K562 (cell line): ENCODE measurements around the gene MAP2K4. TPM values are rescaled to one million over a fixed set of nuclear protein-coding genes. Genes with fewer than 3 reads are reported as not detected.

Source experiments
- ARID1B ChIP-seq: fragments of 450-650 bp; IDR thresholded peaks from 2 replicates; pipeline ENCODE4 v1.6.1; 2016; ENCODE audit warnings: antibody characterized with exemption, mild to moderate bottlenecking, inconsistent platforms
- ARID3B ChIP-seq: fragments of 250-450 bp; sonication (Bioruptor Pico); IDR thresholded peaks from 2 replicates; pipeline ENCODE4 v1.4.0; 2020; ENCODE audit warnings: borderline replicate concordance
- CC2D1A ChIP-seq: fragments of 450-650 bp; IDR thresholded peaks from 2 replicates; pipeline ENCODE4 v1.6.1; 2017; ENCODE audit warnings: mild to moderate bottlenecking
- FOS ChIP-seq: IDR thresholded peaks from 3 replicates; pipeline ENCODE4 v1.6.1; 2011; ENCODE audit not compliant: insufficient read length; ENCODE audit errors: extremely low read depth
- KLF1 ChIP-seq: fragments of 450-650 bp; IDR thresholded peaks from 2 replicates; pipeline ENCODE4 v1.6.1; 2016; ENCODE audit warnings: missing genetic modification characterization, missing compliant biosample characterization
- MXD1 ChIP-seq: fragments of 250-450 bp; sonication (Bioruptor Pico); IDR thresholded peaks from 2 replicates; pipeline ENCODE4 v1.8.0; 2021; ENCODE audit warnings: borderline replicate concordance, mild to moderate bottlenecking, moderate library complexity; ENCODE audit not compliant: poor library complexity, severe bottlenecking
- NR1H2 ChIP-seq: sonication (generic); formaldehyde crosslinking; IDR thresholded peaks from 2 replicates; pipeline ENCODE4 v1.4.0; 2020; ENCODE audit warnings: mild to moderate bottlenecking, missing genetic modification reagents
- TFAM ChIP-seq: fragments of 250-450 bp; sonication (Bioruptor Pico); conservative IDR thresholded peaks from 2 replicates; pipeline ENCODE4 v1.5.0; 2021; ENCODE audit warnings: mild to moderate bottlenecking, moderate library complexity
- ZNF398 ChIP-seq: fragments of 250-450 bp; sonication (Bioruptor Pico); IDR thresholded peaks from 2 replicates; pipeline ENCODE4 v1.8.0; 2021; ENCODE audit warnings: moderate library complexity, mild to moderate bottlenecking, inconsistent platforms
- polyA plus RNA-seq, 8 experiments: library from polyadenylated mRNA; depleted of rRNA in 4 of 8; stranded (reverse) in 5 of 8; unstranded in 3 of 8; fragments of >200 nt; fragmentation: Nextera tagmentation in 2 of 8; fragmentation: Illumina TruSeq in 1 of 8; extraction: Ambion mirVana in 2 of 8; extraction: Trizol in 1 of 8; gene quantifications; 2 replicates each; pipeline versions ENCODE4 v1.2.1 to v1.2.3, GENCODE V29; 2011 to 2014; ENCODE audit warnings: inconsistent platforms in 1 of 8, missing spikeins in 1 of 8
- total RNA-seq, 7 experiments: library from RNA; depleted of rRNA in 6 of 7; stranded (reverse); fragments of >200 nt in 6 of 7; fragmentation: Illumina TruSeq in 2 of 7; extraction: Trizol in 2 of 7; gene quantifications; 2 replicates each; pipeline versions ENCODE4 v1.2.1 to v1.2.3, GENCODE V29; 2011 to 2021; ENCODE audit warnings: low replicate concordance in 1 of 7
- TF ChIP-seq, protein P1 (sequence below), 2 experiments: fragments of 450-650 bp in 1 of 2; sonication (generic) in 1 of 2; formaldehyde crosslinking in 1 of 2; IDR thresholded peaks; 2 replicates each; pipeline versions ENCODE4 v1.7.1 to v1.9.0; 2016 to 2022; ENCODE audit warnings: inconsistent platforms in 1 of 2, mild to moderate bottlenecking in 1 of 2, missing genetic modification reagents in 1 of 2
- TF ChIP-seq, protein P2 (sequence below): fragments of 250-450 bp; sonication (Bioruptor Pico); IDR thresholded peaks from 2 replicates; pipeline ENCODE4 v1.5.1; 2021; ENCODE audit warnings: mild to moderate bottlenecking

Gene MAP2K4
- total and polyA plus RNA-seq, 9 of the 15 experiments (the other 6 are each of a cell fraction or from before 2014, with no cell fraction given) = 3.0 to 15.9 (median 10.8) TPM

GRCh38 chr17:11997147-11997971 lies 23.3 kb upstream of the MAP2K4 start, which contains the start of gene ZNF18 (continued):
- TF ChIP-seq, protein P1, sequence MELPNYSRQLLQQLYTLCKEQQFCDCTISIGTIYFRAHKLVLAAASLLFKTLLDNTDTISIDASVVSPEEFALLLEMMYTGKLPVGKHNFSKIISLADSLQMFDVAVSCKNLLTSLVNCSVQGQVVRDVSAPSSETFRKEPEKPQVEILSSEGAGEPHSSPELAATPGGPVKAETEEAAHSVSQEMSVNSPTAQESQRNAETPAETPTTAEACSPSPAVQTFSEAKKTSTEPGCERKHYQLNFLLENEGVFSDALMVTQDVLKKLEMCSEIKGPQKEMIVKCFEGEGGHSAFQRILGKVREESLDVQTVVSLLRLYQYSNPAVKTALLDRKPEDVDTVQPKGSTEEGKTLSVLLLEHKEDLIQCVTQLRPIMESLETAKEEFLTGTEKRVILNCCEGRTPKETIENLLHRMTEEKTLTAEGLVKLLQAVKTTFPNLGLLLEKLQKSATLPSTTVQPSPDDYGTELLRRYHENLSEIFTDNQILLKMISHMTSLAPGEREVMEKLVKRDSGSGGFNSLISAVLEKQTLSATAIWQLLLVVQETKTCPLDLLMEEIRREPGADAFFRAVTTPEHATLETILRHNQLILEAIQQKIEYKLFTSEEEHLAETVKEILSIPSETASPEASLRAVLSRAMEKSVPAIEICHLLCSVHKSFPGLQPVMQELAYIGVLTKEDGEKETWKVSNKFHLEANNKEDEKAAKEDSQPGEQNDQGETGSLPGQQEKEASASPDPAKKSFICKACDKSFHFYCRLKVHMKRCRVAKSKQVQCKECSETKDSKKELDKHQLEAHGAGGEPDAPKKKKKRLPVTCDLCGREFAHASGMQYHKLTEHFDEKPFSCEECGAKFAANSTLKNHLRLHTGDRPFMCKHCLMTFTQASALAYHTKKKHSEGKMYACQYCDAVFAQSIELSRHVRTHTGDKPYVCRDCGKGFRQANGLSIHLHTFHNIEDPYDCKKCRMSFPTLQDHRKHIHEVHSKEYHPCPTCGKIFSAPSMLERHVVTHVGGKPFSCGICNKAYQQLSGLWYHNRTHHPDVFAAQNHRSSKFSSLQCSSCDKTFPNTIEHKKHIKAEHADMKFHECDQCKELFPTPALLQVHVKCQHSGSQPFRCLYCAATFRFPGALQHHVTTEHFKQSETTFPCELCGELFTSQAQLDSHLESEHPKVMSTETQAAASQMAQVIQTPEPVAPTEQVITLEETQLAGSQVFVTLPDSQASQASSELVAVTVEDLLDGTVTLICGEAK (IDR thresholded peaks at IDR 0.05) = 0 out of 2 replicates have a peak, but pooled peaks have one; percentile 28
- TF ChIP-seq, protein P1 (CRISPR knock-in tag; IDR thresholded peaks at IDR 0.05) = no peak
- TF ChIP-seq ARID3B (CRISPR knock-in tag) (no peak), ARID1B (no peak), NR1H2 (CRISPR knock-in tag) (no peak), KLF1 (tag) (no peak), FOS (no peak), CC2D1A (no peak), MXD1 (CRISPR knock-in tag) (no peak), ZNF398 (no peak), TFAM (CRISPR knock-in tag) (no peak)
- TF ChIP-seq, protein P2, sequence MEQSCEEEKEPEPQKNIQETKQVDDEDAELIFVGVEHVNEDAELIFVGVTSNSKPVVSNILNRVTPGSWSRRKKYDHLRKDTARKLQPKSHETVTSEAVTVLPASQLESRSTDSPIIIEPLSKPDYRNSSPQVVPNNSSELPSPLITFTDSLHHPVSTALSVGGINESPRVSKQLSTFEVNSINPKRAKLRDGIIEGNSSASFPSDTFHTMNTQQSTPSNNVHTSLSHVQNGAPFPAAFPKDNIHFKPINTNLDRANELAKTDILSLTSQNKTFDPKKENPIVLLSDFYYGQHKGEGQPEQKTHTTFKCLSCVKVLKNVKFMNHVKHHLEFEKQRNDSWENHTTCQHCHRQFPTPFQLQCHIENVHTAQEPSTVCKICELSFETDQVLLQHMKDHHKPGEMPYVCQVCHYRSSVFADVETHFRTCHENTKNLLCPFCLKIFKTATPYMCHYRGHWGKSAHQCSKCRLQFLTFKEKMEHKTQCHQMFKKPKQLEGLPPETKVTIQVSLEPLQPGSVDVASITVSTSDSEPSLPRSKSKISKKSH (CRISPR knock-in tag) = no peak
